ENCODE results near the gene CHTF8.

CHTF8 gene

DNA sequence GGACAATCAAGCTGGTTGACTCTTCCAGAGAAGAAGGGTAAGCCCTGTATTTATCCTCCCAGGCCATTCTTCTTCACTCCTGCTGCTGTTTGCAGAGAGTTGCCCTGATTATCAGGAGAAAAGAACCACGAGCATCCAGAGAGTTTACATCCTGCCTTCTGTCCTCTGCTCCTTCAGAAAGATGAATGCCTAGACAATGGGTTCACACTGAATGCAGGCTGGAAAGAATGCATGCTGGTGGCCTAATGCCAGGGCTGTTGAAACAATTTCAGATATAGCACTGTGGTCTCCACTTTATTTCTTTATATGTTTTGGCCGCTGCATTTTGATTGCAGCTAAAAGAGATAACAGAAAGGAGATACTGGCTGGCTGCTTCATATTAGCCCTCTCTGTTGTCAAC lies 48.1 kb downstream of the CHTF8 start:
- no peak for DNase-seq (ENCODE audit: low spot score)

DNA sequence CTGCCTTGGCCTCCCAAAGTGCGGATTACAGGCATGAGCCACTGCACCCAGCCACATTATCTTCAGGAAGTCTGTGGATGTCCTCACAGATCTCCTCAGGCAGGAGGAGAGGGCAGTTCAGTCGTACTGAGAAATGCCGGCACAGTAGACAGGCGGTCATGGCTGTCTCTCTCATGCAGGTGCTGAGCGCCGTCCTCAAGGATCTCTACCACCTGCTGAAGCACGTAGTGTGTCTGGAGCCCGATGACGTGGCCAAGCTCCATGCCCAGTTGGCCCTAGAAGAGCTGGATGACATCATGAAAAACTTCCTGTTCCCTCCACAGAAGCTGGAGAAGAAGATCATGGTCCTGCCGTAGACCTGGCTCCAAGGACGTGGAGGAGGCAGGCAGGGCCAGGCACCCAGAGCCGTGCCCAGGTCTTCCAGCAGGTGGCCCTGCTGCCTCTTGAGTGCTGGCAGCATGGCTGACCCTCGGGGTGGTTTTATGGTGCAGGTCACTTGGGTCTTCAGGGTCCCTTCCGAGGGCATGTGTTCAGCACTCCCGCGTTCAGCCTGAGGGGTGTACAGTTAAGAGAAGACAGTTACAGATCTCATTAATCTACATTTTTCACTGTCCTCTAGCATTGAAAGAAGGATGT lies 49.0 kb downstream of the CHTF8 start:
- no peak for DNase-seq (ENCODE audit: low spot score)

DNA sequence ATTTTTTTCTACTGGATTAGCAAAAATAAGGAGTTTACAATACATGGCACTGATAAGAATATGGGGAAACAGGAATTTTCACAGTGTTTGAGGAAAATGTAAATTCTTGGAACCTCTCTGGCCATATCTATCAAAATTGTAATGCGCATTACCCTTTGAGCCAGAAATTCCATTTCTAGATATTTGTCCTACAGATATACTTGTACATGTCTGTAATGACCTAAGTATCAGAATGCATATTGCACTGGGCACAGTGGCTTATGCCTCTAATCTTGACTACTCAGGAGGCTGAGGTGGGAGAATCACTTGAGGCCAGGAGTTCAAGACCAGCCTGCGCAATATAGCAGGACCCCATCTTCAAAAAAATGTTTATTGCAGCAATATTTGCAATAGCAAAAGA lies 52.7 kb downstream of the CHTF8 start:
- DNase-seq (ENCODE audit: low spot score) = no peak

- DNase-seq (ENCODE audit: low spot score) = no peak
Observed at GRCh38 chr16:69078073-69078472, 54.3 kb downstream of the CHTF8 start.

- no peak for DNase-seq (ENCODE audit: low spot score)
Observed at GRCh38 chr16:69077251-69077650, 55.1 kb downstream of the CHTF8 start.

- DNase-seq (ENCODE audit: low spot score) = no peak
Observed at GRCh38 chr16:69073181-69073702, 59.1 kb downstream of the CHTF8 start.

DNA sequence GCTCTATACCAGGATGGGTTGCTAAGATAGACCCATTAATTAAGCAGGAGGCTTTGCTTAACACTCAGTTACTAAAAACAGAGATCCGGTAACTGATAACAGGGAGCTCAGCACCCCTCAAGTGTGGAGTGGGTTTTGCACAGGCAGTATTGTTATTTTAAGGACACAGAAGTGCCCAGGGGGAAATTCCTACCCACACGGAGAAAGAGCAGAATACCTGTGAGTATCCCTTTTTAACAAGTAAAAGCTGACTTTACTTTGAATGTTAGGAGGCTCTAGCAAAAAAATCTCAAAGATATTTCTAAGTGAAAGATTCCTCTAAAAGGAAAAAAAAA lies 59.8 kb downstream of the CHTF8 start:
- DNase-seq (ENCODE audit: low spot score) = no peak

DNA sequence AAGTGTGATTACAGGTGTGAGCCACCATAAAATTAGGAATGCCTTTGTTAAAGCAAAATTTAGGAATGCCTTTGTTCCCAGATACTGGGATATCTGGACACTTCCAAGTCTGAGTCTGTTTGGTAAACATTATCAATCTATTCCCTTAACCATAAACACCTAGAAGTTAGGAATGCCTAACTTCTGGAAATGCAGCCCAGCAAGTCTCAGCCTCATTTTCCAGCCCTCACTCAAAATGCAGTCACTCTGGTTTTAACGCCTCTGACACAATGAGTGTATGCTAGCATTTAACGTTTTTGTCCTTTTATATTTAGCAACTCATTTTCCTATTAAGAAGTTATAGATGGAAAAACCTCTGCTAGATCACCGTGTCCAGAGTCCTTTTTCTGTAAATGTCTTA lies 61.4 kb downstream of the CHTF8 start:
- DNase-seq (ENCODE audit: low spot score) = no peak

DNA sequence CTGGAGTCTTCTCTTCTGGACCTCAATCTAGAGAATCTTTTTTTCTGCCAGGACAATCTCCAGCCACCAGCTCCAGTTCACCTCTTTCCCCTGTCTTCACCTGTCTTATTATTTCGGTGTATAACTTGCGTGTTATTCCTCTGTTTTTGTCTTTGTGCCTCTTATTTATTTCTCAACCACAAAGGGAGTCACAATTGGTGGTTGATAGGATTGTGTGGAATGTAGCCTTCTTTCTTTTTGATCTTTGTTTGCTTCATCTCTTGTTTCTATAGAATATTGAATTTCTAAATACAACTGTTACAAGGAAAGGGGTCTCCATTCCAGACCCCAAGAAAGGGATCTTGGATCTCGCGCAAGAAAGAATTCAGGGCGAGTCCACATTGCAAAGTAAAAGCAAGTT lies 62.9 kb downstream of the CHTF8 start:
- no peak for DNase-seq (ENCODE audit: low spot score)
